Loucy (cell line): ENCODE measurements around the gene NETO2.
"Not testable (repeated sequence)": the region's sequence is repeated elsewhere in the genome, so short reads cannot be mapped to it uniquely, and the experiment has no call there.

Source experiments
- H2AFZ ChIP-seq: fragments of 200-600 bp; sonication (generic); 2 replicates; pipeline ENCODE4 v1.6.0; 2016; ENCODE audit warnings: antibody characterized with exemption, mild to moderate bottlenecking, low read length, moderate library complexity
- H3F3A ChIP-seq: fragments of 200-600 bp; 2 replicates; pipeline ENCODE4 v1.6.0; 2016; ENCODE audit warnings: antibody characterized with exemption, low read depth, mild to moderate bottlenecking
- H3K27me3 ChIP-seq: fragments of 200-600 bp; sonication (generic); 2 replicates; pipeline ENCODE4 v1.6.1; 2014; ENCODE audit warnings: low read length, mild to moderate bottlenecking; ENCODE audit not compliant: insufficient read depth, poor library complexity, severe bottlenecking
- H3K36me3 ChIP-seq: fragments of 200-600 bp; sonication (generic); 2 replicates; pipeline ENCODE4 v1.6.1; 2016; ENCODE audit warnings: low read length; ENCODE audit not compliant: insufficient read depth
- H3K4me1 ChIP-seq: fragments of 200-600 bp; sonication (generic); 2 replicates; pipeline ENCODE4 v1.5.1; 2014; ENCODE audit warnings: low read length, mild to moderate bottlenecking; ENCODE audit not compliant: insufficient read depth, poor library complexity, severe bottlenecking
- H3K4me2 ChIP-seq: fragments of 200-600 bp; sonication (generic); 2 replicates; pipeline ENCODE4 v1.6.0; 2014; ENCODE audit warnings: antibody characterized with exemption, low read length, low read depth, mild to moderate bottlenecking; ENCODE audit not compliant: poor library complexity, severe bottlenecking
- H3K4me3 ChIP-seq: fragments of 200-600 bp; sonication (generic); 2 replicates; pipeline ENCODE4 v1.5.1; 2014; ENCODE audit warnings: low read length, mild to moderate bottlenecking, mixed read lengths; ENCODE audit not compliant: poor library complexity, severe bottlenecking
- H3K79me2 ChIP-seq: fragments of 200-600 bp; sonication (generic); 2 replicates; pipeline ENCODE4 v1.6.1; 2014; ENCODE audit warnings: low read length; ENCODE audit not compliant: insufficient read depth
- H3K9ac ChIP-seq: fragments of 200-600 bp; sonication (generic); 2 replicates; pipeline ENCODE4 v1.6.0; 2014; ENCODE audit warnings: mild to moderate bottlenecking, low read depth, low read length, moderate library complexity; ENCODE audit not compliant: poor library complexity, severe bottlenecking
- H3K9me2 ChIP-seq: fragments of 200-600 bp; sonication (generic); replicated peaks from 2 replicates; pipeline ENCODE4 v1.6.1; 2016; ENCODE audit warnings: low read depth, low read length, mixed read lengths
- H3K9me3 ChIP-seq: fragments of 200-600 bp; sonication (generic); 2 replicates; pipeline ENCODE4 v1.6.1; 2014; ENCODE audit warnings: mild to moderate bottlenecking, antibody characterized with exemption, low read length, low read depth; ENCODE audit not compliant: insufficient read depth
- H4K20me1 ChIP-seq: fragments of 200-600 bp; sonication (generic); 2 replicates; pipeline ENCODE4 v1.6.0; 2014; ENCODE audit warnings: antibody characterized with exemption, low read length, mild to moderate bottlenecking; ENCODE audit not compliant: insufficient read depth, poor library complexity, severe bottlenecking
- CTCF ChIP-seq: fragments of 200-600 bp; sonication (generic); conservative IDR thresholded peaks from 2 replicates; pipeline ENCODE4 v1.5.1; 2014; ENCODE audit warnings: mild to moderate bottlenecking, antibody characterized with exemption, low read length
- EZH2phosphoT487 ChIP-seq: fragments of 200-600 bp; IDR thresholded peaks from 2 replicates; pipeline ENCODE4 v1.6.1; 2018; ENCODE audit warnings: antibody characterized with exemption, mild to moderate bottlenecking, moderate library complexity, borderline replicate concordance

NETO2 gene

GRCh38 chr16:47160422-47160821 is 16.7 kb upstream of the NETO2 start:
- Histone ChIP-seq H3K9me2 (no peaks in the 10 kb centered on the region), H4K20me1 (no peaks in the 10 kb centered on the region), H3F3A (no peaks in the 10 kb centered on the region), H3K27me3 (no peaks in the 10 kb centered on the region), H3K9ac (no peak overlapping the region), H3K9me3 (no peaks in the 10 kb centered on the region), H3K79me2 (no peaks in the 10 kb centered on the region), H3K36me3 (peaks cover 20% of the 10 kb centered on the region; the same call in 1 of the 2 replicates), H3K4me1 (no peaks in the 10 kb centered on the region), H3K4me2 (no peak overlapping the region), H2AFZ (no peak overlapping the region), H3K4me3 (no peak overlapping the region)
- TF ChIP-seq EZH2phosphoT487 (no peak), CTCF (no peak)

GRCh38 chr16:47158992-47159391 is 15.2 kb upstream of the NETO2 start:
- Histone ChIP-seq H3K9me2 (no peaks in the 10 kb centered on the region), H3K4me1 (no peaks in the 10 kb centered on the region), H3K79me2 (no peaks in the 10 kb centered on the region), H3K36me3 (peaks cover 20% of the 10 kb centered on the region; the same call in 1 of the 2 replicates), H3K9ac (no peak overlapping the region), H2AFZ (no peak overlapping the region), H3F3A (no peaks in the 10 kb centered on the region), H4K20me1 (no peaks in the 10 kb centered on the region), H3K27me3 (no peaks in the 10 kb centered on the region), H3K9me3 (no peaks in the 10 kb centered on the region), H3K4me2 (no peak overlapping the region), H3K4me3 (no peak overlapping the region)
- no peak for TF ChIP-seq EZH2phosphoT487
- TF ChIP-seq CTCF = no peak

GRCh38 chr16:47156680-47157215 is 13.0 kb upstream of the NETO2 start:
- Histone ChIP-seq H3K79me2 (no peaks in the 10 kb centered on the region), H4K20me1 (no peaks in the 10 kb centered on the region), H3K27me3 (no peaks in the 10 kb centered on the region), H3K9me3 (no peaks in the 10 kb centered on the region; the same call in 1 of the 2 replicates), H3K36me3 (peaks cover 38% of the 10 kb centered on the region; the same call in 1 of the 2 replicates), H3K4me3 (no peak overlapping the region), H2AFZ (no peak overlapping the region), H3F3A (no peaks in the 10 kb centered on the region), H3K9ac (no peak overlapping the region), H3K4me2 (no peak overlapping the region), H3K4me1 (no peaks in the 10 kb centered on the region), H3K9me2 (no peaks in the 10 kb centered on the region)
- no peak for TF ChIP-seq CTCF
- TF ChIP-seq EZH2phosphoT487 = no peak

- H2AFZ ChIP-seq, H3F3A ChIP-seq, H3K27me3 ChIP-seq, H3K9me3 ChIP-seq, H3K9ac ChIP-seq, H3K4me3 ChIP-seq, H3K4me1 ChIP-seq, H3K79me2 ChIP-seq, H3K4me2 ChIP-seq, H3K9me2 ChIP-seq, H4K20me1 ChIP-seq: not testable (repeated sequence)
- peaks cover 25% of the 10 kb centered on the region; the same call in 1 of the 2 replicates for H3K36me3 ChIP-seq
Measured at GRCh38 chr16:47152501-47152900, 8.8 kb upstream of the NETO2 start.
